ENCODE results near the gene SPAG17. TPM values are rescaled to one million over a fixed set of nuclear protein-coding genes. Genes with fewer than 3 reads are reported as not detected.

Gene SPAG17
- polyA plus RNA-seq, 1 of the 3 experiments (the other 2 are of a cell fraction) = not detected

DNA sequence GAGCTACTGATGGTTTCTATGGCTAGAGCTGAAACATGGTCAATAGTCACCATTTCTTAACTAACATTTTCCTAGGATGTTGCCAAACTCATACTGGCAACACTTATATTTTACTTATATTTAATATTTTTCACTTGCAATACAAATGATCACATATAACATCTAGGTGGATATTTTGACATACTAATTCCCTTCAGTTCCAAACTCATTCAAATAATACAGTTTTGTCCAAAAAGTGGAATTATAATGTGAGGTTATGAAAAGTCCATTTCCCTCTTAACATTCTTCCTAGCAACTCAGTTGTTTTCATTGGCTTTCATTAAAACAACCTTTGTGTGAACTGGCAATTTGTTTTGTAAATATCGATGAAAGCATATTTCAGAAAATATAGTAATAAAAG lies 16.0 kb downstream of the SPAG17 start:
- no peaks in the 10 kb centered on the region for H3K9me3 ChIP-seq
- no peak overlapping the region for H2AFZ ChIP-seq (ENCODE audit: low read depth)
- H4K20me1 ChIP-seq (ENCODE audit: insufficient read depth) = no peaks in the 10 kb centered on the region
- CTCF ChIA-PET = interaction anchor here (1.2 kb wide), 1 partner anchor 17 kb away, joined by 4 read pairs; no protein-coding TSS in a partner anchor
- H3K27ac ChIP-seq (ENCODE audit: low read depth in 2 of 2, low read length in 1 of 2) = no peak overlapping the region
- H3K36me3 ChIP-seq (replicated peaks in 1 of 2; ENCODE audit: control insufficient read depth in 1 of 2, insufficient read depth in 2 of 2, low read length in 1 of 2) = no peaks in the 10 kb centered on the region
- WGBS (ENCODE audit: low lambda C conversion rate) = 0% methylated on average over 1 of the region's 1 CpG
- TF ChIP-seq SMC3 (IDR thresholded peaks at IDR 0.05; ENCODE audit: low read depth, low read length) (no peak), GABPA (IDR thresholded peaks at IDR 0.05; ENCODE audit: low read depth) (no peak), FOXM1 (IDR thresholded peaks at IDR 0.05; ENCODE audit: low read depth) (no peak), ELF1 (IDR thresholded peaks at IDR 0.05) (no peak), RCOR1 (IDR thresholded peaks at IDR 0.05; ENCODE audit: low read length) (no peak)
- TF ChIP-seq, protein P1, sequence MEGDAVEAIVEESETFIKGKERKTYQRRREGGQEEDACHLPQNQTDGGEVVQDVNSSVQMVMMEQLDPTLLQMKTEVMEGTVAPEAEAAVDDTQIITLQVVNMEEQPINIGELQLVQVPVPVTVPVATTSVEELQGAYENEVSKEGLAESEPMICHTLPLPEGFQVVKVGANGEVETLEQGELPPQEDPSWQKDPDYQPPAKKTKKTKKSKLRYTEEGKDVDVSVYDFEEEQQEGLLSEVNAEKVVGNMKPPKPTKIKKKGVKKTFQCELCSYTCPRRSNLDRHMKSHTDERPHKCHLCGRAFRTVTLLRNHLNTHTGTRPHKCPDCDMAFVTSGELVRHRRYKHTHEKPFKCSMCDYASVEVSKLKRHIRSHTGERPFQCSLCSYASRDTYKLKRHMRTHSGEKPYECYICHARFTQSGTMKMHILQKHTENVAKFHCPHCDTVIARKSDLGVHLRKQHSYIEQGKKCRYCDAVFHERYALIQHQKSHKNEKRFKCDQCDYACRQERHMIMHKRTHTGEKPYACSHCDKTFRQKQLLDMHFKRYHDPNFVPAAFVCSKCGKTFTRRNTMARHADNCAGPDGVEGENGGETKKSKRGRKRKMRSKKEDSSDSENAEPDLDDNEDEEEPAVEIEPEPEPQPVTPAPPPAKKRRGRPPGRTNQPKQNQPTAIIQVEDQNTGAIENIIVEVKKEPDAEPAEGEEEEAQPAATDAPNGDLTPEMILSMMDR (IDR thresholded peaks at IDR 0.05) = no peak
- H3K79me2 ChIP-seq (ENCODE audit: insufficient read depth) = no peaks in the 10 kb centered on the region
- DNase-seq = no peak
- no peak overlapping the region for H3K4me3 ChIP-seq (ENCODE audit: low read depth in 2 of 2, low read length in 1 of 2)
- H3K27me3 ChIP-seq (ENCODE audit: insufficient read depth) = no peaks in the 10 kb centered on the region
- POLR2A ChIA-PET = no interaction called here
- no peaks in the 10 kb centered on the region for H3K4me1 ChIP-seq (ENCODE audit: control insufficient read depth in 1 of 2, insufficient read depth in 2 of 2, low read depth in 1 of 2, low read length in 1 of 2)
- no peak overlapping the region for H3K4me2 ChIP-seq
- no peaks in the 10 kb centered on the region for H3F3A ChIP-seq (replicated peaks; ENCODE audit: insufficient read depth)
- no peak overlapping the region for H3K9ac ChIP-seq
- no peaks in the 10 kb centered on the region for H3K9me2 ChIP-seq

DNA sequence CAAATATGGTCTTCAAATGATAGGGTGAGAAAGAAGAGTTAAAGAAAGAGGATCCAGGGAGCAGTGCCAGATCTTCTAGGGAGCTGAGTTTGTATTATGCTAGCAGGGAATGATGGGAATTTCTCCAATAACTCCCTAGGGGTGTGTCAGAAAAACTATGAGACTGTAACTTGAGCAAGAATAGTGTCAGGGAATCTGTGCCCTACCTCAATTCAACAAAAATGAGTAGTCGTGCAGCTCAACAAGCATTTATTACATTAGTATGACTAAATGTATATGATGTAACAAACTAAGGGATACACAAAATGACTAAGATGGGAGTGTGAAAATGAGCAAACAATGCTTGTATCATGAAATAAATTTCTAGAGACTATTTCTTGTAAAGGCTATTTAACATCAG lies 24.2 kb downstream of the SPAG17 start:
- no peaks in the 10 kb centered on the region for H3K79me2 ChIP-seq (ENCODE audit: insufficient read depth)
- H3K36me3 ChIP-seq (replicated peaks in 1 of 2; ENCODE audit: control insufficient read depth in 1 of 2, insufficient read depth in 2 of 2, low read length in 1 of 2) = no peaks in the 10 kb centered on the region
- H3K9me2 ChIP-seq = no peaks in the 10 kb centered on the region
- H2AFZ ChIP-seq (ENCODE audit: low read depth) = no peak overlapping the region
- no peaks in the 10 kb centered on the region for H3K4me1 ChIP-seq (ENCODE audit: control insufficient read depth in 1 of 2, insufficient read depth in 2 of 2, low read depth in 1 of 2, low read length in 1 of 2)
- H4K20me1 ChIP-seq (ENCODE audit: insufficient read depth) = no peaks in the 10 kb centered on the region
- H3K9me3 ChIP-seq = no peaks in the 10 kb centered on the region
- H3F3A ChIP-seq (replicated peaks; ENCODE audit: insufficient read depth) = no peaks in the 10 kb centered on the region
- no peak overlapping the region for H3K9ac ChIP-seq
- TF ChIP-seq FOSL2 (IDR thresholded peaks at IDR 0.05; ENCODE audit: borderline replicate concordance, low read depth) (no peak), TEAD4 (IDR thresholded peaks at IDR 0.05; ENCODE audit: borderline replicate concordance, insufficient read depth) (no peak), RCOR1 (IDR thresholded peaks at IDR 0.05; ENCODE audit: low read length) (no peak)
- TF ChIP-seq, protein P2, sequence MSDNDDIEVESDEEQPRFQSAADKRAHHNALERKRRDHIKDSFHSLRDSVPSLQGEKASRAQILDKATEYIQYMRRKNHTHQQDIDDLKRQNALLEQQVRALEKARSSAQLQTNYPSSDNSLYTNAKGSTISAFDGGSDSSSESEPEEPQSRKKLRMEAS (IDR thresholded peaks at IDR 0.05; ENCODE audit: low read depth) = no peak
- TF ChIP-seq, protein P3, sequence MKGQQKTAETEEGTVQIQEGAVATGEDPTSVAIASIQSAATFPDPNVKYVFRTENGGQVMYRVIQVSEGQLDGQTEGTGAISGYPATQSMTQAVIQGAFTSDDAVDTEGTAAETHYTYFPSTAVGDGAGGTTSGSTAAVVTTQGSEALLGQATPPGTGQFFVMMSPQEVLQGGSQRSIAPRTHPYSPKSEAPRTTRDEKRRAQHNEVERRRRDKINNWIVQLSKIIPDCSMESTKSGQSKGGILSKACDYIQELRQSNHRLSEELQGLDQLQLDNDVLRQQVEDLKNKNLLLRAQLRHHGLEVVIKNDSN (IDR thresholded peaks at IDR 0.05; ENCODE audit: borderline replicate concordance, low read depth) = no peak
- TF ChIP-seq, protein P1 (IDR thresholded peaks at IDR 0.05) = no peak
- H3K27me3 ChIP-seq (ENCODE audit: insufficient read depth) = no peaks in the 10 kb centered on the region; the same call in 1 of the 2 replicates
- WGBS (ENCODE audit: low lambda C conversion rate) = 0% methylated on average over 1 of the region's 1 CpG
- H3K4me3 ChIP-seq (ENCODE audit: low read depth in 2 of 2, low read length in 1 of 2) = no peak overlapping the region
- POLR2A ChIA-PET = no interaction called here
- CTCF ChIA-PET = interaction anchor here (1.2 to 2.1 kb wide), 2 partner anchors 9 to 847 kb away, joined by 3 to 5 read pairs; no protein-coding TSS in a partner anchor
- H3K4me2 ChIP-seq = no peak overlapping the region
- DNase-seq = no peak
- no peak overlapping the region for H3K27ac ChIP-seq (ENCODE audit: low read depth in 2 of 2, low read length in 1 of 2)
